ENCODE results near the gene GPHN. TPM values are rescaled to one million over a fixed set of nuclear protein-coding genes. Genes with fewer than 3 reads are reported as not detected.
"Not testable (repeated sequence)": the region's sequence is repeated elsewhere in the genome, so short reads cannot be mapped to it uniquely, and the experiment has no call there.

The GPHN gene
- total RNA-seq, 1 donor from 2014 or later = 8.8 TPM

DNA sequence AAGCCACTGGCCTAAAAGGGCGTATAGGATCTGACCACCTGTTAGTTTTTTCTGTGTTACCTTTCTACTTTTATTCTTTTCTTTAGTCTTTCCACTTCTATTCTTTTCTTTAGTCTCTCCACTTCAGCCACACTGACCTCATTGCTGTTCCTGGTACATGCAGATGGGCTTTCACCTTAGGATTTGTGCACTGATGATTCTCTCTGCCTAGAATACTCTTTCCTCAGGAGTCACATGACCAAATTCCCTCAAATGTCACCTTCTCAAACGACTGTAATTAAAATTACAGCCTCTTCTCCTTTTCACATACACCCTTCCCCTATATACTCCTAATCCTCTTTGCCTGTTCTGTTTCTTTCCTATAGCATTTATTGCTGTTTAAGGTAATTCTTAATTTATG, 36.0 kb downstream of the GPHN start:
- no peak for DNase-seq (ENCODE audit: low read depth)
- H3K4me3 ChIP-seq (ENCODE audit: low read depth, low read length) = no peak overlapping the region
- TF ChIP-seq, protein P1, sequence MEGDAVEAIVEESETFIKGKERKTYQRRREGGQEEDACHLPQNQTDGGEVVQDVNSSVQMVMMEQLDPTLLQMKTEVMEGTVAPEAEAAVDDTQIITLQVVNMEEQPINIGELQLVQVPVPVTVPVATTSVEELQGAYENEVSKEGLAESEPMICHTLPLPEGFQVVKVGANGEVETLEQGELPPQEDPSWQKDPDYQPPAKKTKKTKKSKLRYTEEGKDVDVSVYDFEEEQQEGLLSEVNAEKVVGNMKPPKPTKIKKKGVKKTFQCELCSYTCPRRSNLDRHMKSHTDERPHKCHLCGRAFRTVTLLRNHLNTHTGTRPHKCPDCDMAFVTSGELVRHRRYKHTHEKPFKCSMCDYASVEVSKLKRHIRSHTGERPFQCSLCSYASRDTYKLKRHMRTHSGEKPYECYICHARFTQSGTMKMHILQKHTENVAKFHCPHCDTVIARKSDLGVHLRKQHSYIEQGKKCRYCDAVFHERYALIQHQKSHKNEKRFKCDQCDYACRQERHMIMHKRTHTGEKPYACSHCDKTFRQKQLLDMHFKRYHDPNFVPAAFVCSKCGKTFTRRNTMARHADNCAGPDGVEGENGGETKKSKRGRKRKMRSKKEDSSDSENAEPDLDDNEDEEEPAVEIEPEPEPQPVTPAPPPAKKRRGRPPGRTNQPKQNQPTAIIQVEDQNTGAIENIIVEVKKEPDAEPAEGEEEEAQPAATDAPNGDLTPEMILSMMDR (conservative IDR thresholded peaks at IDR 0.05; ENCODE audit: low read depth, low read length) = no peak

DNA sequence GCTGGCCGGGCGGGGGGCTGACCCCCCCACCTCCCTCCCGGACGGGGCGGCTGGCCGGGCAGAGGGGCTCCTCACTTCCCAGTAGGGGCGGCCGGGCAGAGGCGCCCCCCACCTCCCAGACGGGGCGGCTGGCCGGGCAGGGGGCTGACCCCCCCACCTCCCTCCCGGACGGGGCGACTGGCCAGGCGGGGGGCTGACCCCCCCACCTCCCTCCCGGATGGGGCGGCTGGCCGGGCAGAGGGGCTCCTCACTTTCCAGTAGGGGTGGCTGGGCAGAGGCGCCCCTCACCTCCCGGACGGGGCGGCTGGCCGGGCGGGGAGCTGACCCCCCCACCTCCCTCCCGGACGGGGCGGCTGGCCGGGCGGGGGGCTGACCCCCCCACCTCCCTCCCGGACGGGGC, 37.2 kb downstream of the GPHN start:
- H3K4me3 ChIP-seq (ENCODE audit: low read depth, low read length); DNase-seq (ENCODE audit: low read depth): not testable (repeated sequence)

DNA sequence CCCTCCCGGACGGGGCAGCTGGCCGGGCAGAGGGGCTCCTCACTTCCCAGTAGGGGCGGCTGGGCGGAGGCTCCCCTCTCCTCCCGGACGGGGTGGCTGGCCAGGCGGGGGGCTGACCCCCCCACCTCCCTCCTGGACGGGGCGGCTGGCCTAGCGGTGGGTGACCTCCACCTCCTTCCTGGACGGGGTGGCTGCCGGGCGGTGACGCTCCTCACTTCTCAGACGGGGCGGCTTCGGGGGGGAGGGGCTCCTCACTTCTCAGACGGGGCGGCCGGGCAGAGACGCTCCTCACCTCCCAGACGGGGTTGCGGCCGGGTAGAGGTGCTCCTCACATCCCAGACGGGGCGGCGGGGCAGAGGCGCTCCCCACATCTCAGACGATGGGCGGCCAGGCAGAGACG, 37.8 kb downstream of the GPHN start:
- H3K4me3 ChIP-seq (ENCODE audit: low read depth, low read length); DNase-seq (ENCODE audit: low read depth): not testable (repeated sequence)

DNA sequence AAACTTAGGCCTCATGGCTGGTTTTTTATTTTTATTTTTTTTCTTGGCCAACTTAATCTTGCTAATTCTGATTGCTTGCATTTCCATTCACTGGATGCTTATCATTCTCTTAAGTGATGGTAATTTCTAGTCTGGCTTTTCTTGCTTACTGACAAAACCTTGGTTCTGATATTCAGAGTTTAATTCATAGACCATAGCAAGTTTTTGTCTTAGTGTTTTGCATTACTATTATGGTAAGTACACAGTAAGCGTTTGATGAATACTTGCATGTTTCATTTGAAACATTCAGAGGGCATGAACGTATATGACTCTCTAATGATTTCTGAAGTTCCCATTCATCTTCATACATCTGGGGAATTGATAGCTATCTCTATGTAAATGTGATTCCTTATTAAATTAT, 55.8 kb downstream of the GPHN start:
- TF ChIP-seq, protein P1 (conservative IDR thresholded peaks at IDR 0.05; ENCODE audit: low read depth, low read length) = no peak
- no peak for DNase-seq (ENCODE audit: low read depth)
- no peak overlapping the region for H3K4me3 ChIP-seq (ENCODE audit: low read depth, low read length)

DNA sequence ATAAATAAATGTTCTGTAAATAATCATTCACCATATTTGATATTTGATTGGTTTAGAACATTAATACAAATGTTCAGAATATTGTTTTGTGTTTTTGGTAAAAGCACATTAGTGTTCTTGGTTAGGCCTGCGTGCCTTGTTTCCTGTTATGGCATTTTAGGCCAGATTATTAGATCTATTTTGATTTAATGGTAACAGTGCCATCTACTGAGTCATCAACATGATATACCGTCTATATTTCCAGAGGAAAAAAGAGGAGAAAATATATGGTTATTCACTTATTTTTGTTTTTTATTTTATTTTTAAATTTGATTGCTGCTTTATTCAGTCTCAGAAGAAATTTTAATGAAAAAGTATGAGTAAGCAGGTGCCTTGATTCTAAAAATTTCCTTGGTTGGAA, 60.3 kb downstream of the GPHN start:
- no peak overlapping the region for H3K4me3 ChIP-seq (ENCODE audit: low read depth, low read length)
- TF ChIP-seq, protein P1 (conservative IDR thresholded peaks at IDR 0.05; ENCODE audit: low read depth, low read length) = no peak
- DNase-seq (ENCODE audit: low read depth) = no peak

DNA sequence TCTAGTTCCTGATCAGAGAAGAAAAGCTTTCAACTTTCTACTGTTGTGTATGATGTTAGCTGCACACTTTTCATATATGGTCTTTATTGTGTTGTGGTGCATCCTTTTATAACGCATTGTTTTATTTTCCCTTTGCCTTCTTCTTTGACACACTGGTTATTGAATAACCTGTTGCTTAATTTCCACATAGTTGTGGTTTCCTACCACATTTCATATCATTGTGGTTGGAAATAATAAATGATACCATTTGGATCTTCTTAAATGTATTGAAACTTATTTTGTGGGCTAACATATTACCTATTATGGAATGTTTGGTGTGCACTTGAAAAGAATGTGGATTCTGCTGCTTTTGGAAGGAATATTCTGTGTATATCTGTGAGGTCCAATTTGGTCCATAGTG, 64.9 kb downstream of the GPHN start:
- TF ChIP-seq, protein P1 (conservative IDR thresholded peaks at IDR 0.05; ENCODE audit: low read depth, low read length) = no peak
- DNase-seq (ENCODE audit: low read depth) = no peak

DNA sequence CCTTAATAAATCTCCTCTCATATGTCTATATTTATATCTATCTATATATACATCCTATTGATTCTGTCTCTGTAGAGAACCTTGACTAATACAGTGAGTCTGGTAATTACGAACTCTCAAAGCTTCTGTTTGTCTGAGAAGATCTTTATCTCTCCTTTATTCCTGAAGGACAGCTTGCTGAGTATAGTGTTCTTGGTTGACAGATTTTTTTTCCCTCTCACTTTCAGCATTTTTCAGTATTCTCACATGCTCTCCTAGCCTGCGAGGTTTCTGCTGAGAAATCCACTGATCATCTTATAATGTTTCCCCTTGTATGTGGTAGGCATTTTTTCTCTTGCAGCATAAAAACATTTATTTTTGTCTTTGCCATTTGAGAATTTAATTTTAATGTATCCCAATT, 67.1 kb downstream of the GPHN start:
- H3K4me3 ChIP-seq (ENCODE audit: low read depth, low read length) = no peak overlapping the region
- DNase-seq (ENCODE audit: low read depth) = no peak
- TF ChIP-seq, protein P1 (conservative IDR thresholded peaks at IDR 0.05; ENCODE audit: low read depth, low read length) = no peak

More for the DNA sequence above, 64.9 kb downstream of the GPHN start:
- no peak overlapping the region for H3K4me3 ChIP-seq (ENCODE audit: low read depth, low read length)

DNA sequence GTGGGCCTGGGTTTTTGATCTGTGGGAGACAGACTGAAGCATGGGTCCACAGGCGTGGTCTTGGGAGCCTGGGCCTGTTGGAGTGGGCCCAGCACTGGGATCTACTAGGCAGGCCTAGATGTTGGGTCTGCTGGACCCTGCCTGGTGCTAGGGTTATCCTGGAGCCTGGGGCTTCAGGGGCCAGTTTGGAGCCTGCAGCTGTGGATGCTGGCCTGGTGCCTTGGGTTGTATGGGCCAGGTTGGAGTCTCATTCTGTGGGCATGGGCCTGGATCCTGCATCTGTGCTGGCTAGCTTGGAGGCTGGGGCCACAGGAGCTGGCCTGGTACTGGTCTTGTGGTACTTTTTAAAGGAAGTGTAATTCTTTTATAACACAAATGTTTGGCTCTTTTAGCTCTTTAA, 68.0 kb downstream of the GPHN start:
- no peak for DNase-seq (ENCODE audit: low read depth)
- H3K4me3 ChIP-seq (ENCODE audit: low read depth, low read length) = no peak overlapping the region
- TF ChIP-seq, protein P1 (conservative IDR thresholded peaks at IDR 0.05; ENCODE audit: low read depth, low read length) = no peak

DNA sequence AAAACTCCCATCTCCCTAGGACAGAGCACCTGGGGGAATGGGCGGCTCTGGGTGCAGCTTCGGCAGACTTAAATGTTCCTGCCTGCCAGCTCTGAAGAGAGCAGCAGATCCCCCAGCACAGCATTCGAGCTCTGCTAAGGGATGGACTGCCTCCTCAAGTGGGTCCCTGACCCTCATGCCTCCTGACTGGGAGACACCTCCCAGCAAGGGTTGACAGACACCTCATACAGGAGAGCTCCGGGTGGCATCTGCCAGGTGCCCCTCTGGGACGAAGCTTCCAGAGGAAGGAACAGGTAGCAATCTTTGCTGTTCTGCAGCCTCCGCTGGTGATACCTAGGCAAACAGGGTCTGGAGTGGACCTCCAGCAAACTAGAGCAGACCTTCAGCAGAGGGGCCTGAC, 79.8 kb downstream of the GPHN start:
- DNase-seq (ENCODE audit: low read depth); H3K4me3 ChIP-seq (ENCODE audit: low read depth, low read length): not testable (repeated sequence)

Data from epithelial cell of proximal tubule (primary cell).